Dendritic cell treated with granulocyte-macrophage colony-stimulating factor and Interleukin-4, amounts not matched to agents 40 ng/mL and 50 ng/mL, for 4 days (primary cell): ENCODE measurements around the gene EXOC6.

ENCODE experiments used
- H3K27ac Mint-ChIP-seq: one replicate; pipeline ENCODE4 v1.8.0; 2022; ENCODE audit warnings: mild to moderate bottlenecking, mixed read lengths
- H3K27me3 Mint-ChIP-seq: one replicate; pipeline ENCODE4 v1.8.0; 2022; ENCODE audit warnings: mild to moderate bottlenecking, mixed read lengths
- H3K36me3 Mint-ChIP-seq: one replicate; pipeline ENCODE4 v1.8.0; 2022; ENCODE audit warnings: low read depth, mixed read lengths
- H3K4me1 Mint-ChIP-seq: one replicate; pipeline ENCODE4 v1.8.0; 2022; ENCODE audit warnings: low read depth, mixed read lengths
- H3K4me3 Mint-ChIP-seq: one replicate; pipeline ENCODE4 v1.8.0; 2022; ENCODE audit warnings: mild to moderate bottlenecking, moderate library complexity, mixed read lengths
- H3K9me3 Mint-ChIP-seq: one replicate; pipeline ENCODE4 v1.8.0; 2022; ENCODE audit warnings: mixed read lengths
- intact Hi-C: fragments of 100-400 bp; cut with micrococcal nuclease; formaldehyde crosslinking; loops from one replicate; pipeline ENCODE4 v1.15.0; 2022

Gene EXOC6

GRCh38 chr10:92848441-92849233 is at the start of gene EXOC6:
TSS of gene EXOC6 (plus strand) at chr10:92848520. CDS start at chr10:92848534, 14 bp downstream.
- intact Hi-C loops, result loop anchor here (2.0 to 10.0 kb wide), 2 partner anchors 158 to 254 kb away; partner anchors contain the start of gene KIF11
- Mint-ChIP-seq H3K4me3 (peak within 1 kb of the TSS; percentile 79), H3K27ac (peak within 1 kb of the TSS; percentile 85), H3K4me1 (peaks cover 39% of the 10 kb centered on the region), H3K9me3 (no peaks in the 10 kb centered on the region), H3K36me3 (peaks cover 11% of the 10 kb centered on the region), H3K27me3 (no peaks in the 10 kb centered on the region)

- intact Hi-C loops, result no loop called here
- Mint-ChIP-seq H3K36me3 (no peaks in the 10 kb centered on the region), H3K4me3 (no peak overlapping the region), H3K9me3 (peaks cover 17% of the 10 kb centered on the region), H3K27me3 (no peaks in the 10 kb centered on the region), H3K27ac (peak overlapping the region; percentile 6), H3K4me1 (peaks cover 14% of the 10 kb centered on the region)
Measured at GRCh38 chr10:92799568-92799967, 48.8 kb upstream of the EXOC6 start.

- Mint-ChIP-seq H3K36me3 (no peaks in the 10 kb centered on the region), H3K9me3 (peaks cover 17% of the 10 kb centered on the region), H3K4me1 (peaks cover 14% of the 10 kb centered on the region), H3K27me3 (no peaks in the 10 kb centered on the region), H3K27ac (no peak overlapping the region), H3K4me3 (no peak overlapping the region)
- intact Hi-C loops, result no loop called here
Measured at GRCh38 chr10:92800134-92800733, 48.1 kb upstream of the EXOC6 start.

- Mint-ChIP-seq H3K27me3 (no peaks in the 10 kb centered on the region), H3K4me1 (peaks cover 14% of the 10 kb centered on the region), H3K4me3 (no peak overlapping the region), H3K36me3 (no peaks in the 10 kb centered on the region), H3K27ac (no peak overlapping the region), H3K9me3 (peaks cover 1% of the 10 kb centered on the region)
- intact Hi-C loops, result no loop called here
Measured at GRCh38 chr10:92801978-92802872, 46.1 kb upstream of the EXOC6 start.

- Mint-ChIP-seq H3K4me3 (no peak overlapping the region), H3K36me3 (no peaks in the 10 kb centered on the region), H3K4me1 (peaks cover 7% of the 10 kb centered on the region)
Measured at GRCh38 chr10:92809840-92810239, 38.5 kb upstream of the EXOC6 start.

GRCh38 chr10:92810934-92811532 is 37.3 kb upstream of the EXOC6 start:
- Mint-ChIP-seq H3K27ac (no peak overlapping the region), H3K4me1 (peaks cover 7% of the 10 kb centered on the region), H3K27me3 (no peaks in the 10 kb centered on the region), H3K36me3 (no peaks in the 10 kb centered on the region), H3K4me3 (no peak overlapping the region), H3K9me3 (no peaks in the 10 kb centered on the region)
- intact Hi-C loops, result no loop called here

More at GRCh38 chr10:92809840-92810239, 38.5 kb upstream of the EXOC6 start:
- no peaks in the 10 kb centered on the region for H3K27me3 Mint-ChIP-seq
- H3K9me3 Mint-ChIP-seq, result no peaks in the 10 kb centered on the region
- H3K27ac Mint-ChIP-seq, result no peak overlapping the region
- intact Hi-C loops, result no loop called here

- Mint-ChIP-seq H3K36me3 (no peaks in the 10 kb centered on the region), H3K4me3 (no peak overlapping the region), H3K9me3 (no peaks in the 10 kb centered on the region), H3K27ac (no peak overlapping the region), H3K4me1 (peaks cover 8% of the 10 kb centered on the region), H3K27me3 (no peaks in the 10 kb centered on the region)
- intact Hi-C loops, result no loop called here
Measured at GRCh38 chr10:92811986-92812385, 36.3 kb upstream of the EXOC6 start.

- intact Hi-C loops, result no loop called here
- no peak overlapping the region for H3K27ac Mint-ChIP-seq
Measured at GRCh38 chr10:92813979-92814378, 34.3 kb upstream of the EXOC6 start.

GRCh38 chr10:92814790-92815189 is 33.5 kb upstream of the EXOC6 start:
- Mint-ChIP-seq H3K4me3 (no peak overlapping the region), H3K27me3 (no peaks in the 10 kb centered on the region), H3K36me3 (no peaks in the 10 kb centered on the region), H3K27ac (no peak overlapping the region), H3K9me3 (no peaks in the 10 kb centered on the region), H3K4me1 (peaks cover 10% of the 10 kb centered on the region)
- intact Hi-C loops, result no loop called here

More at GRCh38 chr10:92813979-92814378, 34.3 kb upstream of the EXOC6 start:
- H3K27me3 Mint-ChIP-seq, result no peaks in the 10 kb centered on the region
- H3K36me3 Mint-ChIP-seq, result no peaks in the 10 kb centered on the region
- H3K4me1 Mint-ChIP-seq, result peaks cover 12% of the 10 kb centered on the region
- H3K9me3 Mint-ChIP-seq, result no peaks in the 10 kb centered on the region
- H3K4me3 Mint-ChIP-seq, result no peak overlapping the region

GRCh38 chr10:92816091-92816531 is 32.2 kb upstream of the EXOC6 start:
- Mint-ChIP-seq H3K27ac (no peak overlapping the region), H3K4me3 (no peak overlapping the region), H3K9me3 (no peaks in the 10 kb centered on the region), H3K27me3 (no peaks in the 10 kb centered on the region), H3K4me1 (peaks cover 13% of the 10 kb centered on the region), H3K36me3 (no peaks in the 10 kb centered on the region)
- intact Hi-C loops, result no loop called here

- no peaks in the 10 kb centered on the region for H3K9me3 Mint-ChIP-seq
- peaks cover 48% of the 10 kb centered on the region for H3K4me1 Mint-ChIP-seq
- no peaks in the 10 kb centered on the region for H3K36me3 Mint-ChIP-seq
- H3K27me3 Mint-ChIP-seq, result peaks cover 1% of the 10 kb centered on the region
- intact Hi-C loops, result loop anchor here (5.0 kb wide), 1 partner anchor 60 kb away; no protein-coding TSS in a partner anchor
- no peak overlapping the region for H3K4me3 Mint-ChIP-seq
- peak overlapping the region; percentile 76 for H3K27ac Mint-ChIP-seq
Measured at GRCh38 chr10:92822060-92822634, 26.2 kb upstream of the EXOC6 start.

- Mint-ChIP-seq H3K36me3 (no peaks in the 10 kb centered on the region), H3K27ac (peak overlapping the region; percentile 76), H3K9me3 (no peaks in the 10 kb centered on the region), H3K27me3 (peaks cover 1% of the 10 kb centered on the region), H3K4me1 (peaks cover 46% of the 10 kb centered on the region), H3K4me3 (no peak overlapping the region)
- intact Hi-C loops, result loop anchor here (5.0 kb wide), 1 partner anchor 59 kb away; no protein-coding TSS in a partner anchor
Measured at GRCh38 chr10:92822964-92823363, 25.4 kb upstream of the EXOC6 start.

- Mint-ChIP-seq H3K4me3 (no peak overlapping the region), H3K27me3 (peaks cover 1% of the 10 kb centered on the region), H3K9me3 (no peaks in the 10 kb centered on the region), H3K27ac (no peak overlapping the region), H3K36me3 (no peaks in the 10 kb centered on the region), H3K4me1 (peaks cover 46% of the 10 kb centered on the region)
- intact Hi-C loops, result no loop called here
Measured at GRCh38 chr10:92826061-92826460, 22.3 kb upstream of the EXOC6 start.
